HG02678 (cell line): ENCODE results near the gene ANGPTL1.
"Not testable (repeated sequence)": the region's sequence is repeated elsewhere in the genome, so short reads cannot be mapped to it uniquely, and the experiment has no call there.

ENCODE experiments used
- ATAC-seq: cut with Tn5 transposase; IDR thresholded peaks from one replicate; pipeline ENCODE4 v1.9.1; 2021; ENCODE audit warnings: mild to moderate bottlenecking, moderate library complexity; ENCODE audit not compliant: unreplicated experiment

Gene ANGPTL1

GRCh38 chr1:178868706-178869105, 2.2 kb downstream of the ANGPTL1 start:
- ATAC-seq: no peak

GRCh38 chr1:178867670-178868069, 3.2 kb downstream of the ANGPTL1 start:
- no peak for ATAC-seq

GRCh38 chr1:178864326-178864725, 6.6 kb downstream of the ANGPTL1 start:
- no peak for ATAC-seq

GRCh38 chr1:178862864-178863263, 8.0 kb downstream of the ANGPTL1 start:
- ATAC-seq: no peak

- ATAC-seq: no peak
These were observed 8.5 kb downstream of the ANGPTL1 start for GRCh38 chr1:178862416-178862815.

- ATAC-seq: no peak
These were observed 13.8 kb downstream of the ANGPTL1 start for GRCh38 chr1:178857126-178857525.

- no peak for ATAC-seq
These were observed 21.0 kb downstream of the ANGPTL1 start for GRCh38 chr1:178849918-178850317.

GRCh38 chr1:178847919-178848318, 23.0 kb downstream of the ANGPTL1 start:
- not testable (repeated sequence) for ATAC-seq

- ATAC-seq: no peak
These were observed 23.5 kb downstream of the ANGPTL1 start for GRCh38 chr1:178847396-178847849.

GRCh38 chr1:178846306-178846705, 24.6 kb downstream of the ANGPTL1 start:
- no peak for ATAC-seq

- ATAC-seq: no peak
These were observed 26.4 kb downstream of the ANGPTL1 start for GRCh38 chr1:178844436-178844835.

GRCh38 chr1:178825167-178825566, 45.7 kb downstream of the ANGPTL1 start:
- no peak for ATAC-seq

GRCh38 chr1:178821134-178821866, 49.6 kb downstream of the ANGPTL1 start:
- ATAC-seq: no peak

- no peak for ATAC-seq
These were observed 51.8 kb downstream of the ANGPTL1 start for GRCh38 chr1:178819123-178819522.

GRCh38 chr1:178818416-178818815, 52.5 kb downstream of the ANGPTL1 start:
- no peak for ATAC-seq

GRCh38 chr1:178810585-178810984, 60.3 kb downstream of the ANGPTL1 start:
- ATAC-seq: no peak

- no peak for ATAC-seq
These were observed 62.3 kb downstream of the ANGPTL1 start for GRCh38 chr1:178808529-178808928.

GRCh38 chr1:178806665-178807300, 64.1 kb downstream of the ANGPTL1 start:
- no peak for ATAC-seq

- no peak for ATAC-seq
These were observed 68.0 kb downstream of the ANGPTL1 start for GRCh38 chr1:178802873-178803272.
